DOHH2 (cell line): Measurements from ENCODE around the gene SEPTIN6.
A peak's percentile ranks its signal among the peaks of the same experiment; 100 is the strongest.

Experiments
- H3F3A ChIP-seq: fragments of 200-600 bp; sonication (generic), shearing (Covaris generic); 2 replicates; pipeline ENCODE4 v1.6.0; 2016; ENCODE audit warnings: antibody characterized with exemption, mild to moderate bottlenecking; ENCODE audit not compliant: control insufficient read depth, insufficient read depth
- H3K27ac ChIP-seq: fragments of 200-600 bp; sonication (generic); 2 replicates; pipeline ENCODE4 v1.5.1; 2014; ENCODE audit warnings: low read depth, mild to moderate bottlenecking, low read length, moderate library complexity
- H3K27me3 ChIP-seq: fragments of 200-600 bp; sonication (generic); 2 replicates; pipeline ENCODE4 v1.6.1; 2014; ENCODE audit warnings: mild to moderate bottlenecking, low read length, mixed read lengths; ENCODE audit not compliant: control insufficient read depth
- H3K36me3 ChIP-seq: fragments of 200-600 bp; sonication (generic); 2 replicates; pipeline ENCODE4 v1.6.1; 2014; ENCODE audit warnings: mild to moderate bottlenecking, low read length, moderate library complexity, mixed read lengths; ENCODE audit not compliant: control insufficient read depth
- H3K4me1 ChIP-seq: fragments of 200-600 bp; sonication (generic); 2 replicates; pipeline ENCODE4 v1.6.1; 2014; ENCODE audit warnings: mild to moderate bottlenecking, low read length, mixed read lengths; ENCODE audit not compliant: control insufficient read depth
- H3K4me2 ChIP-seq: fragments of 200-600 bp; sonication (generic); 2 replicates; pipeline ENCODE4 v1.6.0; 2014; ENCODE audit warnings: mild to moderate bottlenecking, low read length, moderate library complexity
- H3K4me3 ChIP-seq: fragments of 200-600 bp; sonication (generic); 2 replicates; pipeline ENCODE4 v1.5.1; 2014; ENCODE audit warnings: mild to moderate bottlenecking, low read length, mixed read lengths
- H3K79me2 ChIP-seq: fragments of 200-600 bp; sonication (generic); 2 replicates; pipeline ENCODE4 v1.6.1; 2014; ENCODE audit warnings: mild to moderate bottlenecking, low read length, mixed read lengths; ENCODE audit not compliant: control insufficient read depth
- H3K9me2 ChIP-seq: fragments of 200-600 bp; sonication (generic); replicated peaks from 2 replicates; pipeline ENCODE4 v1.6.1; 2014; ENCODE audit warnings: mild to moderate bottlenecking, low read length, mixed read lengths; ENCODE audit not compliant: control insufficient read depth
- H3K9me3 ChIP-seq: fragments of 200-600 bp; sonication (generic); 2 replicates; pipeline ENCODE4 v1.6.1; 2014; ENCODE audit warnings: antibody characterized with exemption, low read length, mixed read lengths; ENCODE audit not compliant: control insufficient read depth, insufficient read depth
- H4K20me1 ChIP-seq: fragments of 200-600 bp; sonication (generic); 2 replicates; pipeline ENCODE4 v1.6.0; 2014; ENCODE audit warnings: low read depth, mild to moderate bottlenecking, antibody characterized with exemption, low read length, moderate library complexity; ENCODE audit not compliant: control insufficient read depth, insufficient read depth
- CTCF ChIP-seq: fragments of 200-600 bp; sonication (generic); IDR thresholded peaks from one replicate; pipeline ENCODE4 v1.5.1; 2014; ENCODE audit warnings: antibody characterized with exemption, mild to moderate bottlenecking, low read depth, low read length; ENCODE audit not compliant: poor library complexity, severe bottlenecking
- EZH2phosphoT487 ChIP-seq: fragments of 200-600 bp; sonication (generic); IDR thresholded peaks from 2 replicates; pipeline ENCODE4 v1.6.1; 2017; ENCODE audit warnings: borderline replicate concordance, mild to moderate bottlenecking, antibody characterized with exemption, low read length, moderate library complexity, mixed read lengths

SEPTIN6 gene

GRCh38 chrX:119690921-119691716, 1.8 kb downstream of the SEPTIN6 start:
- peak overlapping the region; percentile 88 for H3K4me3 ChIP-seq
- H3K27ac ChIP-seq: peak overlapping the region; percentile 95
- H3K9me3 ChIP-seq: no peaks in the 10 kb centered on the region

GRCh38 chrX:119688911-119689321, 4.1 kb downstream of the SEPTIN6 start:
- Histone ChIP-seq H3K4me1 (peaks cover 74% of the 10 kb centered on the region), H3K27ac (peak overlapping the region; percentile 95), H3K36me3 (peaks cover 37% of the 10 kb centered on the region), H3K4me2 (peak overlapping the region; percentile 81), H3F3A (peaks cover 28% of the 10 kb centered on the region), H3K79me2 (peaks cover 93% of the 10 kb centered on the region), H3K4me3 (peak overlapping the region; percentile 88), H4K20me1 (no peaks in the 10 kb centered on the region), H3K27me3 (no peaks in the 10 kb centered on the region), H3K9me2 (no peaks in the 10 kb centered on the region), H3K9me3 (no peaks in the 10 kb centered on the region)
- TF ChIP-seq EZH2phosphoT487 (no peak), CTCF (no peak)

More at GRCh38 chrX:119690921-119691716, 1.8 kb downstream of the SEPTIN6 start:
- peaks cover 75% of the 10 kb centered on the region for H3K79me2 ChIP-seq
- TF ChIP-seq EZH2phosphoT487: no peak
- H4K20me1 ChIP-seq: no peaks in the 10 kb centered on the region
- no peaks in the 10 kb centered on the region for H3K27me3 ChIP-seq
- H3K36me3 ChIP-seq: peaks cover 32% of the 10 kb centered on the region
- peaks cover 74% of the 10 kb centered on the region for H3K4me1 ChIP-seq
- H3K9me2 ChIP-seq: no peaks in the 10 kb centered on the region
- H3K4me2 ChIP-seq: peak overlapping the region; percentile 81
- peaks cover 27% of the 10 kb centered on the region for H3F3A ChIP-seq

- Histone ChIP-seq H4K20me1 (no peaks in the 10 kb centered on the region), H3K4me3 (peak overlapping the region; percentile 88), H3K4me2 (peak overlapping the region; percentile 81), H3K27ac (peak overlapping the region; percentile 95), H3K79me2 (peaks cover 100% of the 10 kb centered on the region), H3K27me3 (no peaks in the 10 kb centered on the region), H3F3A (peaks cover 36% of the 10 kb centered on the region), H3K9me3 (no peaks in the 10 kb centered on the region), H3K4me1 (peaks cover 81% of the 10 kb centered on the region), H3K9me2 (no peaks in the 10 kb centered on the region), H3K36me3 (peaks cover 41% of the 10 kb centered on the region)
- TF ChIP-seq EZH2phosphoT487: no peak
- no peak for TF ChIP-seq CTCF
These were observed 5.1 kb downstream of the SEPTIN6 start for GRCh38 chrX:119687661-119688413.
